GM21786 (cell line): ENCODE measurements around the gene OAS2.

Source experiments
- ATAC-seq: cut with Tn5 transposase; IDR thresholded peaks from one replicate; pipeline ENCODE4 v1.9.1; 2021; ENCODE audit not compliant: unreplicated experiment

OAS2 gene

GRCh38 chr12:113014565-113014964 lies 36.2 kb downstream of the OAS2 start:
- no peak for ATAC-seq

- no peak for ATAC-seq
These were observed 38.5 kb downstream of the OAS2 start for GRCh38 chr12:113016796-113017195.

GRCh38 chr12:113019025-113019424 lies 40.7 kb downstream of the OAS2 start:
- no peak for ATAC-seq

GRCh38 chr12:113021500-113021899 lies 43.2 kb downstream of the OAS2 start:
- no peak for ATAC-seq

GRCh38 chr12:113022563-113023297 lies 44.4 kb downstream of the OAS2 start:
- no peak for ATAC-seq

GRCh38 chr12:113027726-113028125 lies 49.4 kb downstream of the OAS2 start:
- ATAC-seq = no peak

GRCh38 chr12:113030875-113031525 lies 52.7 kb downstream of the OAS2 start:
- no peak for ATAC-seq

GRCh38 chr12:113039911-113040445 lies 61.7 kb downstream of the OAS2 start:
- no peak for ATAC-seq

- ATAC-seq = no peak
These were observed 62.4 kb downstream of the OAS2 start for GRCh38 chr12:113040722-113041171.

GRCh38 chr12:113041560-113041959 lies 63.2 kb downstream of the OAS2 start:
- no peak for ATAC-seq

- no peak for ATAC-seq
These were observed 64.9 kb downstream of the OAS2 start for GRCh38 chr12:113043240-113043639.

GRCh38 chr12:113044516-113044915 lies 66.2 kb downstream of the OAS2 start:
- ATAC-seq = no peak

GRCh38 chr12:113048716-113049127 lies 70.4 kb downstream of the OAS2 start:
- ATAC-seq = no peak

GRCh38 chr12:113049976-113050742 lies 71.8 kb downstream of the OAS2 start:
- no peak for ATAC-seq

- no peak for ATAC-seq
These were observed 72.5 kb downstream of the OAS2 start for GRCh38 chr12:113050795-113051194.

GRCh38 chr12:113051759-113052158 lies 73.4 kb downstream of the OAS2 start:
- ATAC-seq = no peak

GRCh38 chr12:113052326-113052725 lies 74.0 kb downstream of the OAS2 start:
- no peak for ATAC-seq

GRCh38 chr12:113054948-113055486 lies 76.7 kb downstream of the OAS2 start:
- no peak for ATAC-seq

- no peak for ATAC-seq
These were observed 77.5 kb downstream of the OAS2 start for GRCh38 chr12:113055594-113056380.

GRCh38 chr12:113056381-113056630 lies 78.0 kb downstream of the OAS2 start:
- ATAC-seq = no peak
